HG02759 (cell line): Measurements from ENCODE around the gene CD27.
"Not testable (repeated sequence)": the region's sequence is repeated elsewhere in the genome, so short reads cannot be mapped to it uniquely, and the experiment has no call there.

Experiments
- ATAC-seq: cut with Tn5 transposase; IDR thresholded peaks from one replicate; pipeline ENCODE4 v1.9.1; 2021; ENCODE audit warnings: mild to moderate bottlenecking, moderate library complexity; ENCODE audit not compliant: unreplicated experiment

CD27 gene

GRCh38 chr12:6444704-6445688, at the start of gene CD27:
Gene CD27, plus strand, starts transcription at chr12:6444955. Its CDS starts 141 bp downstream, at chr12:6445096.
- no peak for ATAC-seq

- no peak for ATAC-seq
Measured at GRCh38 chr12:6396031-6396430, 48.7 kb upstream of the CD27 start.

GRCh38 chr12:6399884-6400644, 44.7 kb upstream of the CD27 start:
- no peak for ATAC-seq

GRCh38 chr12:6404390-6404789, 40.4 kb upstream of the CD27 start:
- ATAC-seq: no peak

GRCh38 chr12:6405963-6406362, 38.8 kb upstream of the CD27 start:
- no peak for ATAC-seq

- ATAC-seq: no peak
Measured at GRCh38 chr12:6407236-6407954, 37.4 kb upstream of the CD27 start.

GRCh38 chr12:6416596-6416995, 28.2 kb upstream of the CD27 start:
- no peak for ATAC-seq

GRCh38 chr12:6418796-6419195, 26.0 kb upstream of the CD27 start:
- ATAC-seq: no peak

- ATAC-seq: no peak
Measured at GRCh38 chr12:6420364-6420763, 24.4 kb upstream of the CD27 start.

- no peak for ATAC-seq
Measured at GRCh38 chr12:6423267-6424007, 21.3 kb upstream of the CD27 start.

GRCh38 chr12:6424008-6424347, 20.8 kb upstream of the CD27 start:
- no peak for ATAC-seq

GRCh38 chr12:6424866-6425265, 19.9 kb upstream of the CD27 start:
- no peak for ATAC-seq

GRCh38 chr12:6425590-6426531, 18.9 kb upstream of the CD27 start:
- ATAC-seq: no peak

GRCh38 chr12:6426882-6427671, 17.7 kb upstream of the CD27 start:
- ATAC-seq: peak; percentile 74

GRCh38 chr12:6427796-6428195, 17.0 kb upstream of the CD27 start:
- not testable (repeated sequence) for ATAC-seq

- no peak for ATAC-seq
Measured at GRCh38 chr12:6428326-6428725, 16.4 kb upstream of the CD27 start.

GRCh38 chr12:6430124-6430989, 14.4 kb upstream of the CD27 start:
- ATAC-seq: no peak

GRCh38 chr12:6432991-6433390, 11.8 kb upstream of the CD27 start:
- no peak for ATAC-seq
